Astrocyte (in vitro differentiated cells and primary cell): Measurements from ENCODE around the gene PRKCA.

Experiments used
- CTCF ChIP-seq: IDR thresholded peaks from 2 replicates; pipeline ENCODE4 v1.5.1; 2011; ENCODE audit warnings: low read depth, mild to moderate bottlenecking, inconsistent platforms, low read length, moderate library complexity; ENCODE audit not compliant: insufficient read depth
- EZH2 ChIP-seq: IDR thresholded peaks from 2 replicates; pipeline ENCODE4 v1.6.1; 2012; ENCODE audit warnings: mild to moderate bottlenecking, low read length, inconsistent platforms; ENCODE audit not compliant: insufficient read depth

- TF ChIP-seq CTCF (no peak), EZH2 (no peak)
Measured at GRCh38 chr17:66466106-66466820, 163.8 kb downstream of the PRKCA start.
